GM06990 (cell line): ENCODE data around the gene WNT7B.

Experiments used
- DNase-seq: peaks from one replicate; pipeline ENCODE4 v3.0.0-alpha.2; 2011; ENCODE audit not compliant: insufficient read length; ENCODE audit errors: extremely low read depth
- H3K27me3 ChIP-seq: replicated peaks from 2 replicates; pipeline ENCODE4 v1.6.0; 2011; ENCODE audit warnings: low read length; ENCODE audit not compliant: control insufficient read depth, insufficient read depth
- H3K36me3 ChIP-seq: 2 replicates; pipeline ENCODE4 v1.5.1; 2011; ENCODE audit warnings: low read length; ENCODE audit not compliant: control insufficient read depth, insufficient read depth
- H3K4me3 ChIP-seq: replicated peaks from 2 replicates; pipeline ENCODE4 v1.5.1; 2011; ENCODE audit warnings: low read depth, mild to moderate bottlenecking, control low read depth, low read length
- TF ChIP-seq, protein P1 (sequence below): IDR thresholded peaks from 2 replicates; pipeline ENCODE4 v1.5.1; 2011; ENCODE audit warnings: low read length, control low read depth, mild to moderate bottlenecking, inconsistent platforms; ENCODE audit not compliant: insufficient read depth, poor library complexity, severe bottlenecking

The WNT7B gene

DNA sequence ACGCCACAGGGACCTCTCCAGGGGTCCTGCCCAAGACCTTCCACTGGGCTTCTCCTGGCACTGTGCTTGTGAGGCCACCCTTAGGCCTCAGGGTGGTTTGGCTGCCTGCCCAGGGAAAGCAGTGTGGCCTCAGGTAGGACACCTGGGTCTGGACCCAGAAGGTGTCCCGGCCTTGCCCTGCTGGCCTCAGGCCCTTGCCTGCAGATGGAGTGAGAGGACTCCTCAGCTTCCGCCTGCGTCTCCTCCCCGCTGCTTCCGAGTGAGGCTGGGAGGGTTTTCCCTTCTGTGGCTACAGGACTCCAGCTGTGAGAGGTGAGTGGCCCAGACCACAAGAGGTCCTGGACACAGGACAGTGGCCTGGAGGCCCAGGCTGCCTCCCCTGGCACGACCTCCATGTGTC is 60.4 kb downstream of the WNT7B start:
- Histone ChIP-seq H3K36me3 (no peaks in the 10 kb centered on the region), H3K27me3 (no peaks in the 10 kb centered on the region; the same call in 1 of the 2 replicates), H3K4me3 (no peak overlapping the region)
- TF ChIP-seq, protein P1, sequence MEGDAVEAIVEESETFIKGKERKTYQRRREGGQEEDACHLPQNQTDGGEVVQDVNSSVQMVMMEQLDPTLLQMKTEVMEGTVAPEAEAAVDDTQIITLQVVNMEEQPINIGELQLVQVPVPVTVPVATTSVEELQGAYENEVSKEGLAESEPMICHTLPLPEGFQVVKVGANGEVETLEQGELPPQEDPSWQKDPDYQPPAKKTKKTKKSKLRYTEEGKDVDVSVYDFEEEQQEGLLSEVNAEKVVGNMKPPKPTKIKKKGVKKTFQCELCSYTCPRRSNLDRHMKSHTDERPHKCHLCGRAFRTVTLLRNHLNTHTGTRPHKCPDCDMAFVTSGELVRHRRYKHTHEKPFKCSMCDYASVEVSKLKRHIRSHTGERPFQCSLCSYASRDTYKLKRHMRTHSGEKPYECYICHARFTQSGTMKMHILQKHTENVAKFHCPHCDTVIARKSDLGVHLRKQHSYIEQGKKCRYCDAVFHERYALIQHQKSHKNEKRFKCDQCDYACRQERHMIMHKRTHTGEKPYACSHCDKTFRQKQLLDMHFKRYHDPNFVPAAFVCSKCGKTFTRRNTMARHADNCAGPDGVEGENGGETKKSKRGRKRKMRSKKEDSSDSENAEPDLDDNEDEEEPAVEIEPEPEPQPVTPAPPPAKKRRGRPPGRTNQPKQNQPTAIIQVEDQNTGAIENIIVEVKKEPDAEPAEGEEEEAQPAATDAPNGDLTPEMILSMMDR = no peak
- no peak for DNase-seq

GRCh38 chr22:45915841-45916240 is 61.1 kb downstream of the WNT7B start:
- H3K4me3 ChIP-seq = no peak overlapping the region
- no peaks in the 10 kb centered on the region for H3K36me3 ChIP-seq
- H3K27me3 ChIP-seq = no peaks in the 10 kb centered on the region; the same call in 1 of the 2 replicates
- no peak for DNase-seq
- TF ChIP-seq, protein P1 = no peak

DNA sequence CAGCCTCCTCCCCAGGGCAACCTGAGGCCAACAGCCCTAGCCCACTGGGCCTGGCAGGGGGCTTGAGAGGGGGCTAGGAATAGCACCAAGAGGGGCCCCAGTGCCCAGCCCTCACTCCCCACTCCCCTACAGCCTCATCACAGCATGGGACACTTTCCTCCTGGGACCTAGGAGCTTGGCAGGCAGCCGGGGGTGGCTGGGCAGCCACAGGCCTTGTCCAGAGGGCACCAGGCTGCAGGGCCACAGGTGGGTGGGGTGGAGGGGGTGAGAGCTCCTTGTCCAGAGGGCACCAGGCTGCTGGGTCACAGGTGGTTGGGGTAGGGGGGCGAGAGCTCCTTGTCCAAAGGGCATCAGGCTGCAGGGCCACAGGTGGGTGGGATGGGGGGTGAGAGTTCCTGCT is 61.8 kb downstream of the WNT7B start:
- TF ChIP-seq, protein P1 = no peak
- H3K27me3 ChIP-seq = no peaks in the 10 kb centered on the region; the same call in 1 of the 2 replicates
- no peak overlapping the region for H3K4me3 ChIP-seq
- DNase-seq = no peak
- H3K36me3 ChIP-seq = no peaks in the 10 kb centered on the region

DNA sequence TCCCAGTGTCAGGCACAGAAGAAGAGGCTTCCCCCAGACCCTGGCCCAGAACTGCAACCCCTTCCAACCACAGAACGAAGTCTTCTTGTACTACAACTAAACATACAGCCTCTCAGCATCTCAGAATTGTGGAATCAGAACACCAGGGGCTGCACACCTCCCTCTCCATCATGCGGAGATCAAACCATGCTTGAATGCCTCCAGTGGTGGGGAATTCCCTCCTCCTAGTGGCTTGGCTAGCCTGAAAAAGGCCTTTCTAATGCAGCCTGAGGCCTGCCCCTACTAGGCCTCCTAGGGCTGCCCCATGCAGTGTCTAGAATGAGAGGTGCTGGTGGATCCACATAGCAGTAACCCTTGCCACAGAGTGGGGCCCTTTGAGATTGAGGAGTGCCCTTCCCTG is 62.7 kb downstream of the WNT7B start:
- H3K4me3 ChIP-seq = no peak overlapping the region
- H3K36me3 ChIP-seq = no peaks in the 10 kb centered on the region
- no peaks in the 10 kb centered on the region; the same call in 1 of the 2 replicates for H3K27me3 ChIP-seq
- TF ChIP-seq, protein P1 = no peak
- DNase-seq = no peak

DNA sequence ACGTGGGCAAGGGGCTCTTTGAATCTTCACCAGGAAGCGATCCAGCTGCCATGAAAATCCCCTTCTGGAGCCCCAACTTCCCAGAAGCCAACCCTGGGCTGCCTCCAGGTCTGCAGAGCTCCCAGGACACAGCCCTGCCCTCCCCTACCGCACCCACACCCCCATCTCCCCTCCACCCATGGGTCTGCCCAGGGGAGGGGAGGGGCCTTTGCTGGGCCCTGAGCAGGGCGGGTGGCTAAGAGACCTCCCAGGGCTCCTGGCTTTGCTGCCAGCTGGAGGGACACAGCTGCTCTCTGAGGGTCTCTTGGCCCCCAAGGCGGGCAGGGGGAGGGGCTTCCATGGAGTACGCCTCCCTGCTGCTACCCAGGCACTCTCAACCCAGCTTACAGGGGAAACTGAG is 64.1 kb downstream of the WNT7B start:
- TF ChIP-seq, protein P1 = no peak
- Histone ChIP-seq H3K27me3 (no peaks in the 10 kb centered on the region), H3K36me3 (no peaks in the 10 kb centered on the region), H3K4me3 (no peak overlapping the region)
- DNase-seq = no peak

DNA sequence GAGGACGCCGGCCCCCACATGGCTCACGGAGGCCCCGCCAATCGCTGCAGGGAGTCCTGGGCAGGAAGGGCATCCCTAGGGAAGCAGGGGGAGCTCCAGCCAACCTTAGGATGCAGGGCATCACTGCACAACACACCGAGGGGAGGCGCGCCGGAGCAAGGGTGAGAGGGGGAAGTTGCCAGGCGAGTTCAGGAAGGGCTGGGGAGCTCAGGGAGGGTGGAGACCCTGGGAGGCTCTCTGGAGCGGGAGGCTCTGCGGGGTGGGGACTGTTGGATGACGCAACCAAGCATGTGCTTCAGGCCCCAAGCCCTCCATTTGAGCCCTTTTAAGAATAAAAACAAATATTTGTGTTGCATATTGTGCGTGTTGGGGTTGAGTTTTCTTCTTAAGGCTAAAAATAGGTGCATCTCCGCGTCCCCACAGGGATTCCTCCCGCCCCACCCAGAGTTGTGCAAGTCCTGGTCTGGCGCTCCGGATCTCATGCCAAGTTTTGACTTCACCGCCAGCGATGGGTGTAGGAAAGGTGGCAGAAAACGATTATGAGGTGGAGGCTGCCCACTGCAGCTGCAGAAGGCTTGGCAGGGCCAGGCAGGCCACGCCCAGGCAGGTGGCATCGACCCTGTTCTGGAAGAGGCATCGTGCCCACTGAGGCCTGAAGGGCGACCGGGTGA is 65.2 kb downstream of the WNT7B start:
- Histone ChIP-seq H3K27me3 (no peaks in the 10 kb centered on the region; the same call in 1 of the 2 replicates), H3K36me3 (no peaks in the 10 kb centered on the region), H3K4me3 (no peak overlapping the region)
- DNase-seq = no peak
- TF ChIP-seq, protein P1 = no peak
